Gastroesophageal sphincter (tissue), 4 donors: ENCODE measurements around the gene C1QTNF12. TPM values are rescaled to one million over a fixed set of nuclear protein-coding genes. Genes with fewer than 3 reads are reported as not detected.

Source experiments
- ATAC-seq: fragments of 150-250 bp; one replicate; pipeline ENCODE4 v1.9.1; 2016; ENCODE audit warnings: mild to moderate bottlenecking, moderate library complexity
- H3K27ac ChIP-seq, 4 donors: fragments of 200-600 bp; sonication (generic) in 3 of 4; 1 replicate in 3 of 4; 2 replicates in 1 of 4; pipeline ENCODE4 v1.5.1; 2016 to 2019
- H3K27me3 ChIP-seq: fragments of 200-600 bp; sonication (generic); one replicate; pipeline ENCODE4 v1.5.1; 2019
- H3K36me3 ChIP-seq, 2 donors: fragments of 200-600 bp; sonication (generic); one replicate each; pipeline ENCODE4 v1.5.1; 2019; ENCODE audit warnings: control low read depth in 1 of 2
- H3K4me1 ChIP-seq, 3 donors: fragments of 200-600 bp; sonication (generic); 1 replicate in 2 of 3; 2 replicates in 1 of 3; pipeline ENCODE4 v1.5.1; 2016 to 2019; ENCODE audit warnings: control low read depth in 2 of 3
- H3K4me3 ChIP-seq, 2 donors: fragments of 200-600 bp; sonication (generic); one replicate each; pipeline ENCODE4 v1.5.1; 2019; ENCODE audit warnings: mild to moderate bottlenecking in 1 of 2, moderate library complexity in 1 of 2
- H3K9me3 ChIP-seq, 3 donors: fragments of 200-600 bp; sonication (generic); one replicate each; pipeline ENCODE4 v1.5.1; 2017 to 2019; ENCODE audit warnings: control low read depth in 2 of 3
- CTCF ChIP-seq, 4 experiments: fragments of 200-600 bp in 2 of 4; fragments of 450-650 bp in 2 of 4; sonication (generic) in 1 of 4; IDR thresholded peaks; one replicate each; pipeline ENCODE4 v1.5.1; 2017 to 2019; ENCODE audit warnings: antibody characterized with exemption in 4 of 4, mild to moderate bottlenecking in 2 of 4, moderate library complexity in 2 of 4
- EP300 ChIP-seq: sonication (generic); formaldehyde crosslinking; IDR thresholded peaks from one replicate; pipeline ENCODE4 v1.6.1; 2017; ENCODE audit warnings: antibody characterized with exemption, mild to moderate bottlenecking
- POLR2A ChIP-seq, 2 donors: fragments of 450-650 bp; IDR thresholded peaks; one replicate each; pipeline ENCODE4 v1.6.1; 2017; ENCODE audit warnings: antibody characterized with exemption in 2 of 2, mild to moderate bottlenecking in 2 of 2, moderate library complexity in 1 of 2
- POLR2AphosphoS5 ChIP-seq: sonication (generic); formaldehyde crosslinking; IDR thresholded peaks from one replicate; pipeline ENCODE4 v1.6.1; 2017; ENCODE audit warnings: antibody characterized with exemption
- WGBS, 2 donors: methylation state at CpG; one replicate each; pipeline ENCODE4 v1.1.5; 2018; ENCODE audit warnings: low coverage in 1 of 2; 5-methylcytosine and 5-hydroxymethylcytosine counted together
- total RNA-seq, 4 donors: library from RNA; depleted of rRNA; stranded (reverse); fragments of >200 nt; gene quantifications; one replicate each; pipeline ENCODE4 v1.1.0, GENCODE V29; 2016

C1QTNF12 gene
- total RNA-seq, 4 donors from 2014 or later: 0.96 to 2.8 (median 1.7) TPM

GRCh38 chr1:1230656-1231399 lies 15.7 kb downstream of the C1QTNF12 start:
- no peak for ATAC-seq
- 3 to 10% methylated on average over 10 to 15 of the region's 24 CpGs for WGBS, 2 donors
- peak overlapping the region; percentile 87 to 99 for H3K4me3 ChIP-seq
- H3K27ac ChIP-seq: peak overlapping the region; percentile 72 to 96 (median 94)
- peak in 1 of 4 experiments; percentile 17 for TF ChIP-seq CTCF (IDR thresholded peaks at IDR 0.05)
- no peak for TF ChIP-seq EP300
- TF ChIP-seq POLR2AphosphoS5: no peak
- TF ChIP-seq POLR2A (IDR thresholded peaks at IDR 0.05): no peak
- H3K4me1 ChIP-seq: peaks cover 0 to 71% (median 23%) of the 10 kb centered on the region in 3 donors
- peaks cover 0 to 4% (median 0%) of the 10 kb centered on the region in 3 donors for H3K9me3 ChIP-seq
- no peaks in the 10 kb centered on the region for H3K27me3 ChIP-seq
- H3K36me3 ChIP-seq: peaks cover 0 to 59% of the 10 kb centered on the region in 2 donors

- Histone ChIP-seq H3K36me3 (peaks cover 0 to 61% of the 10 kb centered on the region in 2 donors), H3K9me3 (peaks cover 0 to 4% (median 0%) of the 10 kb centered on the region in 3 donors), H3K27me3 (no peaks in the 10 kb centered on the region), H3K4me1 (peaks cover 0 to 74% (median 23%) of the 10 kb centered on the region in 3 donors), H3K27ac (no peak overlapping the region), H3K4me3 (peak overlapping the region in 1 of 2 donors; percentile 99)
- no peak for TF ChIP-seq EP300
- no peak for TF ChIP-seq CTCF (IDR thresholded peaks at IDR 0.05)
- no peak for TF ChIP-seq POLR2AphosphoS5
- no peak for TF ChIP-seq POLR2A (IDR thresholded peaks at IDR 0.05)
- ATAC-seq: no peak
- 60 to 80% methylated on average over 1 of the region's 19 CpGs for WGBS, 2 donors
Measured at GRCh38 chr1:1229770-1230169, 16.8 kb downstream of the C1QTNF12 start.

GRCh38 chr1:1228596-1229321 lies 17.8 kb downstream of the C1QTNF12 start:
- Histone ChIP-seq H3K27ac (no peak overlapping the region), H3K27me3 (no peaks in the 10 kb centered on the region), H3K9me3 (peaks cover 0 to 4% (median 0%) of the 10 kb centered on the region in 3 donors), H3K4me1 (peaks cover 0 to 70% (median 23%) of the 10 kb centered on the region in 3 donors), H3K4me3 (no peak overlapping the region), H3K36me3 (peaks cover 0 to 61% of the 10 kb centered on the region in 2 donors)
- no peak for TF ChIP-seq EP300
- no peak for TF ChIP-seq CTCF (IDR thresholded peaks at IDR 0.05)
- no peak for TF ChIP-seq POLR2AphosphoS5
- no peak for TF ChIP-seq POLR2A (IDR thresholded peaks at IDR 0.05)
- ATAC-seq: no peak
- WGBS, 2 donors: 67 to 86% methylated on average over 3 to 11 of the region's 28 CpGs

GRCh38 chr1:1228187-1228586 lies 18.3 kb downstream of the C1QTNF12 start:
- ATAC-seq: no peak
- Histone ChIP-seq H3K9me3 (peaks cover 0 to 4% (median 0%) of the 10 kb centered on the region in 3 donors), H3K27ac (no peak overlapping the region), H3K4me3 (no peak overlapping the region), H3K36me3 (peaks cover 0 to 65% of the 10 kb centered on the region in 2 donors), H3K4me1 (peaks cover 0 to 64% (median 21%) of the 10 kb centered on the region in 3 donors), H3K27me3 (no peaks in the 10 kb centered on the region)
- no peak for TF ChIP-seq CTCF (IDR thresholded peaks at IDR 0.05)
- no peak for TF ChIP-seq POLR2AphosphoS5
- no peak for TF ChIP-seq EP300
- no peak for TF ChIP-seq POLR2A (IDR thresholded peaks at IDR 0.05)
- WGBS, 2 donors: 97 to 100% methylated on average over 4 to 6 of the region's 30 CpGs
